ENCODE data around the gene MRPL48.

The MRPL48 gene

DNA sequence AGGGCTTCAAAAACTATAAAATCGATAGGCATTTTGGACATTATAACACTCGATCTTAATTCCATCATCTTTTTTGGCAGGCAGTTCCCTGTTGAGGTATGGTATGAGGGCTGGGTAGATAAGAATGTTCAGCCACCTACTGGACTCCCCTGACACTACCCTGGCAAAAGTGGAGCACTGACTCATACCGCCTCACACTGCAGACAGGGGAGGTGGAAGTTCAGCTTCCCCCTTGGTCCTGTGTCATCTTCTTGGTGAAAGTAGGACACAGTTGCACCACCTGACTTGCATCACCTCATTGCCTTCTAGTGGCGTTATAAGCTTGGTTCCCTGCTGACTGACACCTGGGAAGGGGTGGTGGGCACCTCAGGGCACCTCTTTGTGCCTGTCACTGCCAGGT, 119.5 kb downstream of the MRPL48 start:
- DNase-seq = peak; percentile 60 to 63

DNA sequence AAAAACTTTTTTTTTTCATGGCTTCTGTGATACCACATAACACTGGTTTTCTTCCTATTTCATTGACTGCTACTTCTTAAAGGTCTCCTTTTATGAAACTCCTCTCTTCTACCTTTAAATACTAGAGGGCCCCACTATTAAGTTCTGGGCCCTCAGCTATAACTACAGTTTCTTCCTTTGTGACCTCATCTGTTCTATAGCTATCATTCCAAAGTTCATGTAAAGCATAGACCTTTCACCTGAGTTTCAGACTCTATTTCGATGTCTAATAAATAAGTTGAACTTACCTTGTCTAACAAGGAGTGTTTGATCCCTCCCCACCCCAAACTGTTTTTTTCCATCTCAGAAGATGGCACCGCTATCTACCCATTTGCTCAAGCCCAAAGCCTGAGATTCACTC, 124.4 kb downstream of the MRPL48 start:
- DNase-seq = no peak

DNA sequence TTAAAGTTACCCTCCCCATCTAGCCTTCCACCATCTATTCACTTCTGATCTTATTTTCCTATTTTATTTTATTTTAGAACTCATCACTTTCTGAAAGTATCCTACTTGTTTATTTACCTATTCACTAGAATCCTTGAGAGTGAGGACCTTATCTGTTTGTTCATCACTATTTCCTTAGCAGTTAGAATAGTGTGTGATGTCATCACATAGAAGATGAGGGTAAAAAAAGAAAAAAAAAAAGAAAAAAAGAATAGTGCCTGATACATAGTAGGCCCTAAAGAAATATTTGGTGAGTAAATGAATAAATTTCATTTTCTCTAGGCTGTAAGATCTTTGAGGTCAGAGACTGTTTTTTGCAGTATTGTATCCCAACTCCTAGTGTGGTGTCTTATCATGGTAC, 125.8 kb downstream of the MRPL48 start:
- no peak for DNase-seq

DNA sequence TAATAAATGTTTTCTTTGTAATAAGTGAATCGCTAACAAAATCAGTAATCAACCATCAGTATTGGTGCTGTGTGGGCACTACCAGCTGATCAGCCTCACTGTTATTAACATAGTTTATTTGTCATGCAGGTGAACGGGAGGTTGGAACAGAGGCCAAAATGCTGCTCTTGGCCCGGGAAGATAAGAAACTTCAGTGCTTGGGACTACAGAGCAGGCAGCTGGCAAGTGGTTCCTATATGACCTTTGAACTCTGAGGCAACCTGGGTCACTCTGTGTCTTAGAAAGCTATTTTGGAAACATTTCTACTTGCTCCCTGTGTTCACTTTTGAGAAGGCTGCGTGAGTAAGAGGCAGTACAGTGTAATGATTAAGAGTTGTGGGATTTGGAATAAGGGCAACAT, 126.6 kb downstream of the MRPL48 start:
- DNase-seq = no peak

Data from Kasumi-1 (cell line).